ENCODE measurements around the gene CYP26B1.

DNA sequence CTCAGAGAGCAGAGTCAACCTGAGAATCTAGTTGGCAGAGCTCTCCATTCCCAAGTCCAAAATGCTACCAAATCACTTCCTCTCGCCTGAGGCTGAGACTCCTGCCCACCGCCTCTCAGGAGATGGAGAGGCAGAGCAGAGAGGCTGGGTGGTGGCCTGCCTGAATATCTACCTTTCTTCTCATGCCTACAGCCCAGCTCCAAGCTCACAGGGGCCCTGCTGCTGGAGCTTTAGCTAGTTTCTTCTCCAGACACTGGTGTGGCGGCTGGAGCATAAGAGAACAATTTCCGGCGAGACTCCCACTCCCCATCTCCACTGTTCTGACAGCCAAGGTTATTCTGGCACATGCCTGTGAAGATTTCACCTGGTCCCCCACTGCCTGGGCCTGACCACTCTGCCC lies 8.1 kb upstream of the CYP26B1 start:
- TF ChIP-seq POLR2A (IDR thresholded peaks at IDR 0.05) (no peak), CTCF (IDR thresholded peaks at IDR 0.05) (no peak)
